ENCODE results near the gene OSBPL5. TPM values are rescaled to one million over a fixed set of nuclear protein-coding genes. Genes with fewer than 3 reads are reported as not detected.

Gene OSBPL5
- total RNA-seq, 1 donor, result 12.2 TPM

- H3K27me3 ChIP-seq (ENCODE audit: insufficient read depth, low read length), result no peaks in the 10 kb centered on the region
- no peaks in the 10 kb centered on the region for H3K9me3 ChIP-seq (ENCODE audit: low read depth, low read length)
- H3K4me1 ChIP-seq (ENCODE audit: insufficient read depth, low read length), result peaks cover 37% of the 10 kb centered on the region
- H3K4me3 ChIP-seq (ENCODE audit: low read length), result peak overlapping the region; percentile 82
Measured at GRCh38 chr11:3056296-3057068, 108.6 kb downstream of the OSBPL5 start.

GRCh38 chr11:3055891-3056290 is 109.2 kb downstream of the OSBPL5 start:
- peaks cover 40% of the 10 kb centered on the region for H3K4me1 ChIP-seq (ENCODE audit: insufficient read depth, low read length)
- no peaks in the 10 kb centered on the region for H3K27me3 ChIP-seq (ENCODE audit: insufficient read depth, low read length)
- no peak overlapping the region for H3K4me3 ChIP-seq (ENCODE audit: low read length)
- no peaks in the 10 kb centered on the region for H3K9me3 ChIP-seq (ENCODE audit: low read depth, low read length)

- H3K4me1 ChIP-seq (ENCODE audit: insufficient read depth, low read length), result peaks cover 54% of the 10 kb centered on the region
- H3K4me3 ChIP-seq (ENCODE audit: low read length), result no peak overlapping the region
- H3K9me3 ChIP-seq (ENCODE audit: low read depth, low read length), result no peaks in the 10 kb centered on the region
- H3K27me3 ChIP-seq (ENCODE audit: insufficient read depth, low read length), result no peaks in the 10 kb centered on the region
Measured at GRCh38 chr11:3052567-3052966, 112.5 kb downstream of the OSBPL5 start.

GRCh38 chr11:3052109-3052479 is 113.0 kb downstream of the OSBPL5 start:
- H3K9me3 ChIP-seq (ENCODE audit: low read depth, low read length), result no peaks in the 10 kb centered on the region
- no peaks in the 10 kb centered on the region for H3K27me3 ChIP-seq (ENCODE audit: insufficient read depth, low read length)
- H3K4me3 ChIP-seq (ENCODE audit: low read length), result no peak overlapping the region
- peaks cover 52% of the 10 kb centered on the region for H3K4me1 ChIP-seq (ENCODE audit: insufficient read depth, low read length)

- no peak overlapping the region for H3K4me3 ChIP-seq (ENCODE audit: low read length)
- H3K4me1 ChIP-seq (ENCODE audit: insufficient read depth, low read length), result peaks cover 49% of the 10 kb centered on the region
- no peaks in the 10 kb centered on the region for H3K9me3 ChIP-seq (ENCODE audit: low read depth, low read length)
- no peaks in the 10 kb centered on the region for H3K27me3 ChIP-seq (ENCODE audit: insufficient read depth, low read length)
Measured at GRCh38 chr11:3051196-3052108, 113.7 kb downstream of the OSBPL5 start.

- Histone ChIP-seq H3K4me3 (ENCODE audit: low read length) (no peak overlapping the region), H3K27me3 (ENCODE audit: insufficient read depth, low read length) (no peaks in the 10 kb centered on the region), H3K9me3 (ENCODE audit: low read depth, low read length) (no peaks in the 10 kb centered on the region), H3K4me1 (ENCODE audit: insufficient read depth, low read length) (peaks cover 40% of the 10 kb centered on the region)
Measured at GRCh38 chr11:3050386-3051195, 114.5 kb downstream of the OSBPL5 start.

- H3K4me3 ChIP-seq (ENCODE audit: low read length), result no peak overlapping the region
- H3K27me3 ChIP-seq (ENCODE audit: insufficient read depth, low read length), result no peaks in the 10 kb centered on the region
- no peaks in the 10 kb centered on the region for H3K9me3 ChIP-seq (ENCODE audit: low read depth, low read length)
- H3K4me1 ChIP-seq (ENCODE audit: insufficient read depth, low read length), result peaks cover 33% of the 10 kb centered on the region
Measured at GRCh38 chr11:3049430-3050243, 115.5 kb downstream of the OSBPL5 start.

GRCh38 chr11:3047637-3048036 is 117.5 kb downstream of the OSBPL5 start:
- Histone ChIP-seq H3K9me3 (ENCODE audit: low read depth, low read length) (no peaks in the 10 kb centered on the region), H3K4me3 (ENCODE audit: low read length) (no peak overlapping the region), H3K27me3 (ENCODE audit: insufficient read depth, low read length) (no peaks in the 10 kb centered on the region), H3K4me1 (ENCODE audit: insufficient read depth, low read length) (peaks cover 31% of the 10 kb centered on the region)

GRCh38 chr11:3046641-3047040 is 118.5 kb downstream of the OSBPL5 start:
- Histone ChIP-seq H3K4me3 (ENCODE audit: low read length) (no peak overlapping the region), H3K27me3 (ENCODE audit: insufficient read depth, low read length) (no peaks in the 10 kb centered on the region), H3K4me1 (ENCODE audit: insufficient read depth, low read length) (peaks cover 21% of the 10 kb centered on the region), H3K9me3 (ENCODE audit: low read depth, low read length) (no peaks in the 10 kb centered on the region)

- Histone ChIP-seq H3K27me3 (ENCODE audit: insufficient read depth, low read length) (no peaks in the 10 kb centered on the region), H3K9me3 (ENCODE audit: low read depth, low read length) (no peaks in the 10 kb centered on the region), H3K4me1 (ENCODE audit: insufficient read depth, low read length) (peaks cover 16% of the 10 kb centered on the region), H3K4me3 (ENCODE audit: low read length) (no peak overlapping the region)
Measured at GRCh38 chr11:3046190-3046589, 118.9 kb downstream of the OSBPL5 start.

- Histone ChIP-seq H3K27me3 (ENCODE audit: insufficient read depth, low read length) (no peaks in the 10 kb centered on the region), H3K4me1 (ENCODE audit: insufficient read depth, low read length) (peaks cover 8% of the 10 kb centered on the region), H3K9me3 (ENCODE audit: low read depth, low read length) (no peaks in the 10 kb centered on the region), H3K4me3 (ENCODE audit: low read length) (no peak overlapping the region)
Measured at GRCh38 chr11:3044915-3045314, 120.2 kb downstream of the OSBPL5 start.

- Histone ChIP-seq H3K27me3 (ENCODE audit: insufficient read depth, low read length) (no peaks in the 10 kb centered on the region), H3K4me1 (ENCODE audit: insufficient read depth, low read length) (peaks cover under 1% of the 10 kb centered on the region), H3K4me3 (ENCODE audit: low read length) (no peak overlapping the region), H3K9me3 (ENCODE audit: low read depth, low read length) (no peaks in the 10 kb centered on the region)
Measured at GRCh38 chr11:3044004-3044403, 121.1 kb downstream of the OSBPL5 start.

GRCh38 chr11:3043315-3043871 is 121.7 kb downstream of the OSBPL5 start:
- H3K4me3 ChIP-seq (ENCODE audit: low read length), result no peak overlapping the region
- H3K9me3 ChIP-seq (ENCODE audit: low read depth, low read length), result no peaks in the 10 kb centered on the region
- no peaks in the 10 kb centered on the region for H3K4me1 ChIP-seq (ENCODE audit: insufficient read depth, low read length)
- no peaks in the 10 kb centered on the region for H3K27me3 ChIP-seq (ENCODE audit: insufficient read depth, low read length)
